GM21737 (cell line): ENCODE measurements around the gene PIM2.
A peak's percentile ranks its signal among the peaks of the same experiment; 100 is the strongest.
"Not testable (repeated sequence)": the region's sequence is repeated elsewhere in the genome, so short reads cannot be mapped to it uniquely, and the experiment has no call there.

Experiments used
- ATAC-seq: cut with Tn5 transposase; IDR thresholded peaks from one replicate; pipeline ENCODE4 v1.9.1; 2021; ENCODE audit warnings: mild to moderate bottlenecking, moderate library complexity; ENCODE audit not compliant: unreplicated experiment

PIM2 gene

DNA sequence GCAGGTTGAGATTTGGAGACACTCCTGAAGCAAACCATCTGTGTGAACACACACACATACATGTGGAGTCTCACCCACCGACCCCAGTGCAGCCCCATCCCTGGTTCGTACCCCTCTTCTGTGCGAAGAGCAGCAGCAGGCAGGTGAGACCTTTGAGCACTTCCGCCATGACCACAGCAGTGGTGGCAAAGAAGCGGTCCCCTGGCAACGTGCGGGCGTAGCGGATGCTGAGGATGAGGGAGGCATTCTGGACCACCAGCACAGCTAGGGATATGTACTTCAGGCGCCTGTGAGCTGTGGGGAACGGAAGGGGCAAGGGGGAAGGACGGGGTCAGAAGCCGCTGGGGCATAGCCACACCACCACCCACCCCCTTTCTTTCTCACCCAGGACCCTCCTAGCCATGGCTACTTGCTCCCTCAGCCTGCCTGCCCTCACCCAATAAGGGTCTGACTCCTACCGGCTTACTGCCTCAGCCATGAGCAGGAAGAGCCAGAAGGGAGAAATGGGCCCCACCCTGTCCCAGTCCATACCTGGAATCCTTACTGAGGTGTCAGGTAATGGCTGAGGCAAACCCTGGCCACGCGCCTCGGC, 9.0 kb downstream of the PIM2 start:
- ATAC-seq = no peak

DNA sequence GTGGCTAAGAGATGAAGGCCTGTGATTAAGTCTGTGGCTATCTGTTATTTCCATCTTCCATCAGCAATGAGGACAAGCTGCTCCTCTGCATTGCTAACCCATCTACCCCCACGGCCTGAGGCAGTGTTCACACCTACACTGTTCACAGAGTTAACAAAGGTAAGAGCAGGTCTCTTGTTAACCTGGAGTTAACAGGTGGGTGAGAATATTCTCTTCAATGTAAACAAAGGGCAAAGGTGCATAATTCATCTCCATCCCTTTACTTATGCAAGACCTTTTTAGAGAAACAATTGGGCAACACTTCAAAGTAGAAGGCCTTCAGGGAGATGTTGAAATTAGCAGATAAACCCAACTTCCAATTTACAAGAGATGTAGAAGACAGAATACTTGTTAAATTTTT, 10.2 kb downstream of the PIM2 start:
- ATAC-seq = no peak

DNA sequence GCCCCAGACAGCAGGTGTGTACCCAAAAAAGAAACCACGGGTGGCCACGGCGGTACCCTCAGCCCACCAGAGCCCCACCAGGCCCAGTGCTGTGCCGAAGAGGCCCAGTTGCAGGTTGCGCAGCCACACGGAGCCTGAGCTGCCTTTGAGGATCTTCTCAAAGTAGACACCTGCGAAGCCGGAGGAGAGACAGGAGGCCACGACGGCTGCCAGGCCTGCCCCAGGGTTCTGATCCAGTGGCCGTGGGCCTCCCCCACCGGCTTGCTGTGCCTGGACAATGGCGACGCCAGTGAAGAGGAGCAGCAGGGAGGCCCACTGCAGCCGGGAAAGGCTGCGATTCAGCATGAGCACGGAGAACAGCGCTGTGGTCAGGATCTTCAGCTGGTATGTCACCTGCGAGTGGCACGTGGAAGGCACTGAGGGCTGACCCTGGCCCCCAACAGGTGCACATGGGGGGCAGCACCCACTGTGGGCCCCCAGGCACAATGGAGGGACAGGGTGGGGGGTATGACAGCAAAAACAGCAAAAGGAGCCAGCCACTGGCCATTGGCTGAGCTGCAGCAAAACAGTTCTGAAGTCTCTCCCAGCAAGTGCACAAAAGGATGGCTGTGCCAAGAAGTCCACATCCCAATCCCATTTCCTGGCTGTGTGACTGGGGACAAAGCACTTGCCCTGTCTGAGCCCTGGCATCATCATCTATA, 13.6 kb downstream of the PIM2 start:
- ATAC-seq = no peak

GRCh38 chrX:48904626-48905025, 14.2 kb downstream of the PIM2 start:
- no peak for ATAC-seq

DNA sequence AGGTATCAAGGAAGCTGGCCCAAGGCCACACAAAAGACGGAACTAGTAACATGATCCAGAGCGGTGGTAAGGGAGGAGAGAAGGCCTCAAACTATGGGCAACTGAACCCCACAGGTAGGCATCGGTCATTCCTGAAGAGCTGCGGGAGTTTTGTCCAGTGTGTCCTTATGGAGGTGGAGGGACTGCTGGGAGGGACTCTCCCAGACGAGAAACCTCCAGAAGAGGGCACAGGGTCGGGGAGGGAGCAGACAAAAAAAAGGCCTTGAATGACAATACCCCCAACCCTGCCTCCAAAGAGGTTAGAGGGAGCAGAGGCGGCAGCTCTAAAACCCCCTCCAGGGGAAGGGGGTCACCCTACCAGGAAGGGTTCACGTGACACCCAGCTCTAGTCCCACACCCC, 14.6 kb downstream of the PIM2 start:
- ATAC-seq = no peak

DNA sequence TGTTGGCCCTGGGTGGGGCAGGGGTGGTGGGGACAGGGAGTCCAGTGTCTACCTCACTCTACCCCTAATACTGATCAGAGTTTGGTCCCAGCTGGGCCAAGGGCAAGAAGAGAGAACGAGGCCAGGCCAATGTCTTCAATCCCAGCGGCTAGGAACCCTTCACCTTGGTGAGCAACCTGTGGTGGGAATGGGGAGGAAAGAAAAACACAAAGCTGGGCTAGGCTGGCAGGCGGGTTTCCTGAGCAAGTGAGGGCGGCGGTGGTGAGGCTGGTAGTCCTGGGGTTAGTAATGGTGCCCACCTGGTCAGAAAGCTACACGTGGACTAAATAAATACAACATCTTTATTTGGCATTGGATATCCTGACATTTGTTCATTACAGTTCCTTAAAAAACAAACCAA, 15.5 kb downstream of the PIM2 start:
- ATAC-seq = no peak

DNA sequence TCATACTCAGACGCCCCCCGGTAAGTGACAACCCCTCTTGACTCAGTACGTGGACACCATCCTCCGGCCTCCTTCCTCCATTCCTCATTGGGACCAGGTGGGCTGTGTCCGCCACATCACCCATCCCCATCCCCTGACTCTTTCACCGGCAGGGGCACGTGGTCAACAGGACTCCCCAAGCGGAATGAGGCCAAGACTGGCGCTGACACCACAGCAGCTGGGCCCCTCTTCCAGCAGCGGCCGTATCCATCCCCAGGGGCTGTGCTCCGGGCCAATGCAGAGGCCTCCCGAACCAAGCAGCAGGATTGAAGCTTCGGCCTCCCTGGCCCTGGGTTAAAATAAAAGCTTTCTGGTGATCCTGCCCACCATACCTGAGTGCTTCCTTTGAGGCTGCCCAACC, 16.0 kb downstream of the PIM2 start:
- ATAC-seq = no peak

DNA sequence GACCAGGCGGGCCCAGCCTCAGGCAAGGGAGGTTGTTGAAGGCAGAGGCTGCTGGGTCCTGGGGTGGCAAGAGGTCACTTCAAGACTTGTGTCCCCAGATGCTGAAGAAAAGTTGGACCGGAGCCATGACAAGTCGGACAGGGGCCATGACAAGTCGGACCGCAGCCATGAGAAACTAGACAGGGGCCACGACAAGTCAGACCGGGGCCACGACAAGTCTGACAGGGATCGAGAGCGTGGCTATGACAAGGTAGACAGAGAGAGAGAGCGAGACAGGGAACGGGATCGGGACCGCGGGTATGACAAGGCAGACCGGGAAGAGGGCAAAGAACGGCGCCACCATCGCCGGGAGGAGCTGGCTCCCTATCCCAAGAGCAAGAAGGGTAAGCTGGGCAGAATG, 16.7 kb downstream of the PIM2 start:
- ATAC-seq = no peak

DNA sequence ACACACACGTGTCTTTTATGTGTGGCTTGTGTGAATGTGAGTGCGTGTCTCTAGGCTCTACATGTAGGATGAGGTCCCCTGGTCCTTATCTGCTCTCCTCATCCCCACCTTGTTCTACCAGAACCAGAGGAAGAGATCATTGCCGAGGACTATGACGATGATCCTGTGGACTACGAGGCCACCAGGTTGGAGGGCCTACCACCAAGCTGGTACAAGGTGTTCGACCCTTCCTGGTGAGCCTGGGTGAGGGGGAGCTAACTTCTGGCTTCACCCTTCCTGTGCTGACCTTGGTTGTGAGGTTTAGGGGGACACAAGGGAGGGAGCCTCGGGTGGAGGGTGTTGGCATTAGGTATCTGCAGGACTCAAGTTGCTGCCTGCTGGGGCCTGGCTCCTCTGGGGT, 17.8 kb downstream of the PIM2 start:
- ATAC-seq = no peak

GRCh38 chrX:48899078-48899410, 19.8 kb downstream of the PIM2 start:
- no peak for ATAC-seq

DNA sequence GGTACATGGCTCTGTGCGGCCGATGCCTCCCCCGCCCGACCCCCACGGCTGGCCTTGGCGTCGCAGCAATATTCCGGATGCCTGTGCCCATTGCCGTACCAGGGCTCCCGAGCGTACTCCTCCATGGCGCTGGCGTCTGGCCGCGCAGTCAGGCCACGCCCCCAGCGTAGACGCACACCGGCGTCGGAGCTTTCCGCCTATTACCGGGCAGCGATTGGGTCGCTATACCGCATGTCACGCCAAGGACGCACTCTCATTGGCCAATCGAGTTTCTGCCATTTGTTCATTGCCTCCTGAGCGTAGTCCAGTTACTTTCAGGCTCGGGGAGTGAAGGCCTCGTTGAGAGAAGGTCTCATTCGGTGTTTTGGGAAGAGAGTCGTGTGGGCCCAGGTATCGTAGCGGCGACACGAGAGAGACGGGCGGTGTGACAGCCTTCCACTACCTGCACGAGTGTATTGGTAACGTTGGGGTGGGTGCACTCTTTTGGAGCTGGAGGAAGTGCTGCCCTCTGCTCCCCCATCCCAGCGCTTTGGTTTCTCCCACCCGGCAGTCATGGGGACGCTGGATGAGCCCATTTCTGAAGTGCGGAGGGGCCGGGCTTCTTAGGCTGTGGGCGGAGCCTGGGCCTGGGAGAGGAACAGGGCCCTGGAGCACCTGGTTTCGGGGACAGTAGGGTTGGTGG, 21.1 kb downstream of the PIM2 start, which contains the start of the genes PQBP1 and TIMM17B:
TSS of gene PQBP1 (plus strand) at position 306 of the 682 bp plus-strand sequence. CDS start 580 bp downstream, outside the sequence.
TSS of gene TIMM17B (minus strand) at position 144 of the 682 bp plus-strand sequence. CDS start at position 125, 19 bp downstream.
- peak; percentile 83 for ATAC-seq

GRCh38 chrX:48897157-48897624, 21.6 kb downstream of the PIM2 start:
- peak; percentile 18 for ATAC-seq

DNA sequence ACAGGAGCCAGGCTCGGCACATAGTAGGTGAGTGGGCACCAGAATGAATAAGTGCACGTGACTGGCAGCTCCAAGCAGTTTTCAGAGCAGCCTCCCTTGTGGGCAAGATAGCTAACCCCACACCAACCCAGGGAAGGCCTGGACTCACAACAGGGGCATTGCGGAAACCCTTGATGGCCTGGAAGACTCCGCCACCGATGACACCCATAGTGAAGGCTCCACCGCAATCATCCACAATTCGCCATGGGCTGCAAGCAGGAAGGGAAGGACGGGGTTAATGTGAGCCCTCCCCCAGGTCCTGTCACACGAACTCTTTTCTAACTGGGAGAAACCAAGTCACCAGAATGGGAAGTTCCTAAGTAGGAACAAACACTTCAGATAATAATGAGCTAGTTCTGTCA, 22.2 kb downstream of the PIM2 start:
- no peak for ATAC-seq

DNA sequence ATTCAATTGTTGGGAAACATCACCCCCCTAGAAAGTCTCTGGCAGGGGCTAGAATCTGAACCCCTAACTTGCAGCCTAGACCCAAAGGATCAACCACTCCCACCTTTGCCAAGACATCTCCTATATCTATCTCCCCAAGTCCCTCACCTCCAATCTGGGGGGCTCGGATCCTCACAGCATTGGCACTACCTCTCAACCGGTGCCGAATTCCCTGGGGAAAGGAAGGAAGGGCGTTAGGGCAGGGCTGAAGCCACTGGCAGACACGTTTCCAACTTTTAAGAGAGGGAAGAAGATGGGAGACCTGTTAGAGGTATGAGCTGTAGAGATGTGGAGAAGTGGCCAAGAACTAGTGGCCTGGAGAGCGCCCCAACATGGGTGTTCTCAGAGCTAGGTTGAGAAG, 23.9 kb downstream of the PIM2 start:
- ATAC-seq = no peak

GRCh38 chrX:48893556-48894348, 25.1 kb downstream of the PIM2 start:
- no peak for ATAC-seq

GRCh38 chrX:48892896-48893295, 25.9 kb downstream of the PIM2 start:
- ATAC-seq = no peak

DNA sequence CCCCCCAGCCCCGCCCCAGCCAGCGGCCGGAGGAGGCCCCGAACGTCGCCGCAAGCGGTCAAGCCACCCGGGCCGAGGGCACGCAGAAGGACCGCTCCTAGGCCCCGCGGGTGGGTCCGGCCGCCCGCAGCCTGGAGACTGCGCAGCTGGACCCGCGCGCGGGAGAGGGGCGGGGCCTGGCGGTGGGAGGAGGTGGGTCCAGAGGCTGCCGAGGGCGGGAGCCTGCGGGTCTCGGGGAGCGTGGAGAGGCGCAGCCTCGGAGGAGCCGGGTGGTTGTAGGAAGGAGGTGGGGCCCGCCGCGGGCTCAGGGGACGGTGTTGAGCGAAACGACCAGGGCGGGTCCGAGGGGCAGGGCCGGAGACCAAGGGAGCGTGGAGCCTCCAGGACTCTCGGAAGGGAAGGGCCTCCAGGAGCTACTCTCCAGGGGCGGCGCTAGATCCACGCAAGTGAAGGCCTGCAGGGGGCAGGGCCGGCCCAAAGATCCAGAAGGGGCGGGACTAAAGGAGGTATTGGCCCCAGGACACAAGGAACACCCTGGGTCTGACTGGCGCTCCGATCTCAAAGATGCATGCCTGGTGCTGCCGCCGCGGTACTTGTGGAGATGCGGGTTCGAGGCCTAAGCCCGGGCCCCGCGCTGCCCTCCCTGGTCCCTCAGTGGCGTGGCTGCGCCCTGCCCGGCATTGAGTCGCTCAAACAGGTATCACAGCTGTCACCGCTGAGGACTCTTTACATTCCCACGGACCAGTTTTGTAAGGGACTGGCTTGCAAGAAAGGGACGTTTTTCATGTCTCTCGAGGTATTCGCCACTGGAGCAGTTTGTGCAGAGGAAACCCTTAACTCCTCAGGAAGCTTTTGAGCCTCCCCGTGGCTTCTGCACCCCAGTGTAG, 27.2 kb downstream of the PIM2 start:
- peak; percentile 85 for ATAC-seq

DNA sequence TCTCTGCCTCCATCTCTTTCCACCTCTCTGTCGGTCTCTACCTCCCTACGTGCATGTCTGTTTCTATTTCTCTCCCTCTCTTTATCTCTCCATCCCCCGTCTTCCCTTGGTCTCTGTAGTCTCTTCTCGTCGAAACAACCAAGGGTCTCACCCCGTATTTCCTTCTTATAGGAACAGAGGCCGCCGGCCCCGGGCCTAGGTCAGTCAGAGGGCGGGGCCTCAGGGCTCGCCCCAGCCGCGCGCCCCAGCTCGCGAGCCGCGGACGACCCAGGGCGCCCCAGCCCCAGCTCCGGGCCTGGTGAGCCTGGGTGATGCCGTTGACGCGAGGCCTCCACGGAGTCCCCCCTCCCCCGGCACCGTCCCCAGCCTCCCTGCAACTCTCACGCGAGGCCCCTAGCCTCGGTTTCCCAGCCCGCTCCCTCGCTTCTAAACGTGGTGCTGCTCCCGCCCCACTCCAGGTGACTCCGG, 27.9 kb downstream of the PIM2 start:
- ATAC-seq = peak; percentile 33

DNA sequence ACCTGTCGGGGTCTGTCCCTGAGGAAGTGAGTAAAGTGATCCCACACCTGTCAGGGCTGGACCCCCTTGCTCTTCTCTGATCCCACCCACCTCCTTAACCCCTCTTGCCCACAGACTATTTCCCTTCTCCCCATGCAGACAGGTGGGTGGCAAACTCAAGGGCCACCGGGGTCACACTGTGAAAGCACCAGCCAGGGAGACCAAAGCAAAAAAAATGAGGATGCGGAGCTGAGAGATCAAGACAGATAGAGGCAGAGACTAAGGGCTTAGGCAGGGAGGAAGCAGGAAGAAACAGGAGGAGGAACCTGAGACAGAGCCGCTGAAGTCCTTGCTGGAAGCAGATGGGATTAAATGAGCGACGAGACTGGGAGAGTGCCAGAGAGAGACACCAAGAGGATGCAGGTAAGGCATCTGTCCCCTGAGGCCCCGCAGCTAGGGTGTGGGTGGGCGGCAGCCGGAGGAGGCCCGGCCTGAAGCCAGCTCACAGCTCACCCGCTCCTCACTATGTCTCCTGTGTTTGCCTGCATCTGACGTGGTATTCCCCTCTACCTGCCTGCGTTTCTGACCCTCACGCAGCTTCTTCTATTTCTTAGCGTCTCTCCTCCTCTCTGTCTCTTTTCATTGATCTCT, 28.4 kb downstream of the PIM2 start:
- ATAC-seq = no peak

DNA sequence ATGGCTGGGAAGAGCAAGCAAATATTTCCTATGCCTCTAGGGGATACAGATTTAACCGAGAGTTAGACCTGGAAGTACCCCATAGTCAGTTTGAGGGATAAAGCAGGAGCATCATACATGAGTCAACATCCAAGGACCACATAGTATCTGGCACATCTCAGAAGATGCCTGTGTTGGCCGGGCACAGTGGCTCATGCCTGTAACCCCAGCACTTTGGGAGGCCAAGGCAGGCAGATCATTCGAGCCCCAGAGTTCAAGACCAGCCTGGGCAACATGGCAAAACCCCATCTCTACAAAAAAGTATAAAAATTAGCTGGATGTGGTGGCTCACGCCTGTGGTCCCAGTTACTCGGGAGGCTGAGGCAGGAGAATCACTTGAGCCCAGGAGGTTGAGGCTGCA, 32.2 kb downstream of the PIM2 start:
- ATAC-seq = not testable (repeated sequence)
